ENCODE measurements around the gene SH3GLB1. TPM values are rescaled to one million over a fixed set of nuclear protein-coding genes. Genes with fewer than 3 reads are reported as not detected.

Gene SH3GLB1
- total and polyA plus RNA-seq, 2 of the 13 experiments (the other 11 are each of a cell fraction or from before 2014, with no cell fraction given), result 26.0 to 41.5 TPM

DNA sequence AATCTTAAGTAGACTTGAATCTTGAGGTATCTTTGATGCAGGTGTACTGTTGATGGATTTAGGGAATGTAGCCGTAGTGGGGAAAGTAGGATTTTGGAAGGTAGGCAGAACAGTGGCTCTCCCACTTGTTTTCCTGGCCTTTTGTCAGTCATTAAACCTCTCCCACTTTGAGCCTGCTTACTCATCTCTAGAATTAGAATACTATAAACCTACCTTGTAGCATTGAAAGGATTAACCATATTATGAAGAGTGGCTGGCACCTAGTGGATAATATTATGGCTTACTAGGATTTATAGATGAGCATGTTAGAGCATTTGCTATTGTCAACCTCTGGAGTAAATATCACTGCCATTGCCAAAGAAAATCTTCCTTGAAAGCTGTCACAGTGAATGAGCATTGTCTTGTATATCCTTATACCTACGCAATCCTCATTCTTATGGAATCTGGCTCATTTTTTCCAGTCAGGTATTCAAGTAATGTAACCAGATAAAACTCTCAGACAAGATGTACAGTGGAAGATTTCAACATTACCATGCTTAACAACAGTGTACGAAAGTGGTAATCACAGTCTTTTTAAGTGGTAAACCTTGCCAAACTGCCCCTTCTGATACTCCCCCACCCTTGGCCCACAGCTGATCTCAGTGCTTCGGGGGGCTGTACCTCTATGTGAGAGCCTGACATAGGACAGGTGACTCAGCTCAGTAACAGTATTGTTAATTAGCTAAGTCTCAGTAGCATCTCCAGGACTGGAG lies 44.4 kb downstream of the SH3GLB1 start:
- no TSS peak for BruUV-seq (replicated peaks)
- Histone ChIP-seq H3K27ac (ENCODE audit: extremely low read length, insufficient read depth, low read length) (no peak overlapping the region), H3K4me3 (replicated peaks in 1 of 3; ENCODE audit: insufficient read depth in 1 of 3, low read depth in 2 of 3, low read length in 3 of 3) (no peak overlapping the region), H3K9me3 (ENCODE audit: low read length) (no peaks in the 10 kb centered on the region), H3K79me2 (ENCODE audit: insufficient read depth, low read length) (no peaks in the 10 kb centered on the region), H2AFZ (ENCODE audit: low read length) (no peak overlapping the region), H3K4me2 (ENCODE audit: low read depth, low read length) (no peak overlapping the region), H3K27me3 (ENCODE audit: control insufficient read depth in 1 of 2, insufficient read depth in 2 of 2, low read length in 2 of 2) (no peaks in the 10 kb centered on the region), H3K9ac (ENCODE audit: insufficient read depth, low read depth, low read length) (no peak overlapping the region), H3K36me3 (replicated peaks in 1 of 2; ENCODE audit: control insufficient read depth in 1 of 2, insufficient read depth in 2 of 2, low read length in 2 of 2) (peaks cover 3 to 8% of the 10 kb centered on the region in 2 experiments; a peak in 4 of 5 replicates), H4K20me1 (ENCODE audit: insufficient read depth, low read length) (no peaks in the 10 kb centered on the region), H3K4me1 (ENCODE audit: insufficient read depth, low read length) (peaks cover 16% of the 10 kb centered on the region)
- FAIRE-seq (no peak), ATAC-seq (no peak), DNase-seq (ENCODE audit: low spot score) (no peak)
- intact Hi-C loops (cut with micrococcal nuclease; ENCODE audit: unreplicated experiment), result no loop called here
- CTCF ChIA-PET (ENCODE audit: low intra/inter-chr PET ratio, low total read pairs), result no interaction called here
- POLR2A ChIA-PET, result interaction anchor here (0.9 to 2.3 kb wide), 2 partner anchors 25 to 27 kb away, joined by 3 to 14 read pairs; no protein-coding TSS in a partner anchor
- in situ Hi-C loops (cut with HindIII; ENCODE audit: extremely low pct_ligation_motif_present, low pct_unique_long_range_greater_than_20kb), result no loop called here
- 97% methylated on average over 4 of the region's 4 CpGs for WGBS (ENCODE audit: low lambda C conversion rate)
- TF ChIP-seq, protein P1, sequence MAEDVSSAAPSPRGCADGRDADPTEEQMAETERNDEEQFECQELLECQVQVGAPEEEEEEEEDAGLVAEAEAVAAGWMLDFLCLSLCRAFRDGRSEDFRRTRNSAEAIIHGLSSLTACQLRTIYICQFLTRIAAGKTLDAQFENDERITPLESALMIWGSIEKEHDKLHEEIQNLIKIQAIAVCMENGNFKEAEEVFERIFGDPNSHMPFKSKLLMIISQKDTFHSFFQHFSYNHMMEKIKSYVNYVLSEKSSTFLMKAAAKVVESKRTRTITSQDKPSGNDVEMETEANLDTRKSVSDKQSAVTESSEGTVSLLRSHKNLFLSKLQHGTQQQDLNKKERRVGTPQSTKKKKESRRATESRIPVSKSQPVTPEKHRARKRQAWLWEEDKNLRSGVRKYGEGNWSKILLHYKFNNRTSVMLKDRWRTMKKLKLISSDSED (CRISPR knock-in tag; IDR thresholded peaks at IDR 0.05), result no peak
- TF ChIP-seq ZNF296 (CRISPR knock-in tag; conservative IDR thresholded peaks at IDR 0.05), result no peak
- no peak for TF ChIP-seq ZNF609 (CRISPR knock-in tag; IDR thresholded peaks at IDR 0.05; ENCODE audit: borderline replicate concordance)
- TF ChIP-seq, protein P2, sequence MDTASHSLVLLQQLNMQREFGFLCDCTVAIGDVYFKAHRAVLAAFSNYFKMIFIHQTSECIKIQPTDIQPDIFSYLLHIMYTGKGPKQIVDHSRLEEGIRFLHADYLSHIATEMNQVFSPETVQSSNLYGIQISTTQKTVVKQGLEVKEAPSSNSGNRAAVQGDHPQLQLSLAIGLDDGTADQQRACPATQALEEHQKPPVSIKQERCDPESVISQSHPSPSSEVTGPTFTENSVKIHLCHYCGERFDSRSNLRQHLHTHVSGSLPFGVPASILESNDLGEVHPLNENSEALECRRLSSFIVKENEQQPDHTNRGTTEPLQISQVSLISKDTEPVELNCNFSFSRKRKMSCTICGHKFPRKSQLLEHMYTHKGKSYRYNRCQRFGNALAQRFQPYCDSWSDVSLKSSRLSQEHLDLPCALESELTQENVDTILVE (CRISPR knock-in tag; IDR thresholded peaks at IDR 0.05), result no peak
- no peak for TF ChIP-seq ARNT2 (CRISPR knock-in tag; IDR thresholded peaks at IDR 0.05; ENCODE audit: low read depth)
- TF ChIP-seq CEBPG (CRISPR knock-in tag; IDR thresholded peaks at IDR 0.05), result no peak
- TF ChIP-seq GPN1 (CRISPR knock-in tag; IDR thresholded peaks at IDR 0.05; ENCODE audit: borderline replicate concordance), result no peak
- TF ChIP-seq, protein P3, sequence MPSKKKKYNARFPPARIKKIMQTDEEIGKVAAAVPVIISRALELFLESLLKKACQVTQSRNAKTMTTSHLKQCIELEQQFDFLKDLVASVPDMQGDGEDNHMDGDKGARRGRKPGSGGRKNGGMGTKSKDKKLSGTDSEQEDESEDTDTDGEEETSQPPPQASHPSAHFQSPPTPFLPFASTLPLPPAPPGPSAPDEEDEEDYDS (CRISPR knock-in tag; IDR thresholded peaks at IDR 0.05), result no peak
- TF ChIP-seq YEATS4 (CRISPR knock-in tag; IDR thresholded peaks at IDR 0.05; ENCODE audit: borderline replicate concordance), result no peak
- no peak for TF ChIP-seq ZNF335 (CRISPR knock-in tag; IDR thresholded peaks at IDR 0.05)
- no peak for TF ChIP-seq AHR (CRISPR knock-in tag; IDR thresholded peaks at IDR 0.05)
- no peak for TF ChIP-seq HDAC6 (IDR thresholded peaks at IDR 0.05; ENCODE audit: low read depth, low read length)
- TF ChIP-seq ZBTB46 (CRISPR knock-in tag; IDR thresholded peaks at IDR 0.05; ENCODE audit: borderline replicate concordance), result no peak
- no peak for TF ChIP-seq HNRNPUL1 (IDR thresholded peaks at IDR 0.05; ENCODE audit: low read depth, low read length)
